K562 (cell line): ENCODE measurements around the gene GRIK5. TPM values are rescaled to one million over a fixed set of nuclear protein-coding genes. Genes with fewer than 3 reads are reported as not detected.

Experiments
- DPF2 ChIP-seq: fragments of 450-650 bp; IDR thresholded peaks from 2 replicates; pipeline ENCODE4 v1.6.1; 2016
- KAT7 ChIP-seq: sonication (generic); formaldehyde crosslinking; IDR thresholded peaks from 2 replicates; pipeline ENCODE4 v1.8.0; 2022; ENCODE audit warnings: missing genetic modification reagents, mild to moderate bottlenecking, borderline replicate concordance
- MAZ ChIP-seq, 2 experiments: fragments of 450-650 bp in 1 of 2; sonication (generic) in 1 of 2; formaldehyde crosslinking; IDR thresholded peaks in 1 of 2; conservative IDR thresholded peaks in 1 of 2; 2 replicates each; pipeline versions ENCODE4 v1.4.0 to v1.5.0; 2020; ENCODE audit warnings: mild to moderate bottlenecking in 1 of 2, missing genetic modification reagents in 1 of 2
- MEF2A ChIP-seq: IDR thresholded peaks from 2 replicates; pipeline ENCODE4 v1.6.1; 2011; ENCODE audit warnings: low read depth, mild to moderate bottlenecking, low read length, moderate library complexity; ENCODE audit not compliant: control insufficient read depth
- NFIC ChIP-seq: fragments of 450-650 bp; IDR thresholded peaks from 2 replicates; pipeline ENCODE4 v1.6.1; 2017; ENCODE audit warnings: mild to moderate bottlenecking, inconsistent platforms
- PHF8 ChIP-seq: fragments of 200-600 bp; sonication (generic); IDR thresholded peaks from 2 replicates; pipeline ENCODE4 v1.6.1; 2012; ENCODE audit warnings: mixed run types, mild to moderate bottlenecking, inconsistent platforms, low read length, moderate library complexity, borderline replicate concordance
- POLR2G ChIP-seq: fragments of 200-400 bp; formaldehyde crosslinking; IDR thresholded peaks from 2 replicates; pipeline ENCODE4 v1.6.1; 2017; ENCODE audit warnings: low read depth, mild to moderate bottlenecking, antibody characterized with exemption, low read length, moderate library complexity
- SAP30 ChIP-seq: fragments of 200-600 bp; sonication (generic); IDR thresholded peaks from 2 replicates; pipeline ENCODE4 v1.6.1; 2012; ENCODE audit warnings: borderline replicate concordance, low read depth, mild to moderate bottlenecking, moderate library complexity, low read length, control low read depth, inconsistent platforms; ENCODE audit not compliant: insufficient read depth, poor library complexity, severe bottlenecking
- STAG1 ChIP-seq: sonication (generic); formaldehyde crosslinking; IDR thresholded peaks from 2 replicates; pipeline ENCODE4 v1.5.0; 2020; ENCODE audit warnings: missing genetic modification reagents, borderline replicate concordance
- TCF3 ChIP-seq: sonication (generic); formaldehyde crosslinking; IDR thresholded peaks from 2 replicates; pipeline ENCODE4 v1.4.0; 2020; ENCODE audit warnings: mild to moderate bottlenecking, missing genetic modification reagents
- ZBTB1 ChIP-seq: sonication (generic); formaldehyde crosslinking; IDR thresholded peaks from 2 replicates; pipeline ENCODE4 v1.8.1; 2023; ENCODE audit warnings: missing genetic modification reagents, low read depth, mild to moderate bottlenecking, borderline replicate concordance
- ZFX ChIP-seq: sonication (generic); formaldehyde crosslinking; IDR thresholded peaks from 2 replicates; pipeline ENCODE4 v1.8.0; 2022; ENCODE audit warnings: mild to moderate bottlenecking, missing genetic modification reagents, moderate library complexity
- ZNF263 ChIP-seq: sonication (generic); formaldehyde crosslinking; IDR thresholded peaks from 2 replicates; pipeline ENCODE4 v1.8.0; 2022; ENCODE audit warnings: mild to moderate bottlenecking, missing genetic modification reagents, borderline replicate concordance
- ZNF764 ChIP-seq: fragments of 250-450 bp; sonication (Bioruptor Pico); IDR thresholded peaks from 2 replicates; pipeline ENCODE4 v1.4.0; 2020; ENCODE audit warnings: low read depth, mild to moderate bottlenecking, moderate library complexity
- polyA plus RNA-seq, 8 experiments: library from polyadenylated mRNA; depleted of rRNA in 4 of 8; stranded (reverse) in 5 of 8; unstranded in 3 of 8; fragments of >200 nt; fragmentation: Nextera tagmentation in 2 of 8; fragmentation: Illumina TruSeq in 1 of 8; extraction: Ambion mirVana in 2 of 8; extraction: Trizol in 1 of 8; gene quantifications; 2 replicates each; pipeline versions ENCODE4 v1.2.1 to v1.2.3, GENCODE V29; 2011 to 2014; ENCODE audit warnings: inconsistent platforms in 1 of 8, missing spikeins in 1 of 8
- total RNA-seq, 7 experiments: library from RNA; depleted of rRNA in 6 of 7; stranded (reverse); fragments of >200 nt in 6 of 7; fragmentation: Illumina TruSeq in 2 of 7; extraction: Trizol in 2 of 7; gene quantifications; 2 replicates each; pipeline versions ENCODE4 v1.2.1 to v1.2.3, GENCODE V29; 2011 to 2021; ENCODE audit warnings: low replicate concordance in 1 of 7
- TF ChIP-seq, protein P1 (sequence below), 2 experiments: fragments of 450-650 bp; formaldehyde crosslinking in 1 of 2; IDR thresholded peaks; 2 replicates each; pipeline versions ENCODE4 v1.4.0 to v1.6.1; 2014 to 2020; ENCODE audit warnings: mild to moderate bottlenecking in 2 of 2, borderline replicate concordance in 1 of 2, low read depth in 1 of 2
- TF ChIP-seq, protein P2 (sequence below): fragments of 250-450 bp; sonication (Bioruptor Pico); IDR thresholded peaks from 2 replicates; pipeline ENCODE4 v1.5.0; 2022; ENCODE audit warnings: mild to moderate bottlenecking

GRIK5 gene
- total and polyA plus RNA-seq, 9 of the 15 experiments (the other 6 are each of a cell fraction or from before 2014, with no cell fraction given): 0.04 to 0.55 (median 0.27) TPM; not detected in 2

DNA sequence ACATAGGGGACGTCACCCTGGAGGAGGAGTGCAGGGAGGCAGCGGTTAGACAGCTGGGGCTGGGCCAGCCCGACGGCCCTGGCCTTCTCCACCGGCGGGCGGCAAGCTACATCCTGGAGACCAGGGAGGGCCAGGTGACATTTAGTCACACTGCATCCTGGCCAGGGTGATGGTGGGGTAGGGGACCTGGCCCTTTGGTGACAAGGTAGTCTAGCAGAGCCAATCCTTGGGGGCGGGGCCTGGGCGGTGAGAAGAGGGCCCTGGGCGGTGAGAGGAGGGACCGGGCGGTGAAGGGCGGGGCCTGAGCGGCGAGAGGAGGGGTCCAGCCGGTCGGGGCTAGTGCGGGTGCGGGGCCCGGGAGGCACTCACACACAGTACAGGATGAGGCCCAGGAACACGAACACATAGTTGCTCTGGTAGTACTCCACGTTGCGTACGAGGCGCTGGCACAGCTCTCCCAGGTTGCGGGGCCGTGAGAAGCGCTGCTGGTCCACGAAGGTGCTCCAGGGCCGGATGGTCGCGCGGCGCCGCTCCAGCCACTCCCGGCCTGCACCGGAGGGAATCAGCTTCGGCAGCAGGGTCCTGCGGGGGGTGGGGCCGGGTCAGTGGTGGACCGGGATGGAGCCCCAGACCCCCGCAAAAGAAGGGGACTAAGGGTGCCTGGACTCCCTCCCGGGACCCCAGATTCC is 111.5 kb downstream of the GRIK5 start (continued):
- TF ChIP-seq, protein P1, sequence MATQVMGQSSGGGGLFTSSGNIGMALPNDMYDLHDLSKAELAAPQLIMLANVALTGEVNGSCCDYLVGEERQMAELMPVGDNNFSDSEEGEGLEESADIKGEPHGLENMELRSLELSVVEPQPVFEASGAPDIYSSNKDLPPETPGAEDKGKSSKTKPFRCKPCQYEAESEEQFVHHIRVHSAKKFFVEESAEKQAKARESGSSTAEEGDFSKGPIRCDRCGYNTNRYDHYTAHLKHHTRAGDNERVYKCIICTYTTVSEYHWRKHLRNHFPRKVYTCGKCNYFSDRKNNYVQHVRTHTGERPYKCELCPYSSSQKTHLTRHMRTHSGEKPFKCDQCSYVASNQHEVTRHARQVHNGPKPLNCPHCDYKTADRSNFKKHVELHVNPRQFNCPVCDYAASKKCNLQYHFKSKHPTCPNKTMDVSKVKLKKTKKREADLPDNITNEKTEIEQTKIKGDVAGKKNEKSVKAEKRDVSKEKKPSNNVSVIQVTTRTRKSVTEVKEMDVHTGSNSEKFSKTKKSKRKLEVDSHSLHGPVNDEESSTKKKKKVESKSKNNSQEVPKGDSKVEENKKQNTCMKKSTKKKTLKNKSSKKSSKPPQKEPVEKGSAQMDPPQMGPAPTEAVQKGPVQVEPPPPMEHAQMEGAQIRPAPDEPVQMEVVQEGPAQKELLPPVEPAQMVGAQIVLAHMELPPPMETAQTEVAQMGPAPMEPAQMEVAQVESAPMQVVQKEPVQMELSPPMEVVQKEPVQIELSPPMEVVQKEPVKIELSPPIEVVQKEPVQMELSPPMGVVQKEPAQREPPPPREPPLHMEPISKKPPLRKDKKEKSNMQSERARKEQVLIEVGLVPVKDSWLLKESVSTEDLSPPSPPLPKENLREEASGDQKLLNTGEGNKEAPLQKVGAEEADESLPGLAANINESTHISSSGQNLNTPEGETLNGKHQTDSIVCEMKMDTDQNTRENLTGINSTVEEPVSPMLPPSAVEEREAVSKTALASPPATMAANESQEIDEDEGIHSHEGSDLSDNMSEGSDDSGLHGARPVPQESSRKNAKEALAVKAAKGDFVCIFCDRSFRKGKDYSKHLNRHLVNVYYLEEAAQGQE (IDR thresholded peaks at IDR 0.05; ENCODE audit: borderline replicate concordance): peak; percentile 24; the same call in 1 of the 2 replicates
- TF ChIP-seq, protein P1 (CRISPR knock-in tag; IDR thresholded peaks at IDR 0.05; ENCODE audit: low read depth): no peak
- peak; percentile 71 for TF ChIP-seq POLR2G
- peak; percentile 73 for TF ChIP-seq ZNF263 (CRISPR knock-in tag)
- peak; percentile 84; the same call in 1 of the 2 replicates for TF ChIP-seq ZFX (CRISPR knock-in tag)
- peak; percentile 30; the same call in 1 of the 2 replicates for TF ChIP-seq NFIC
- peak; percentile 36 for TF ChIP-seq SAP30
- 0 out of 2 replicates have a peak, but pooled peaks have one; percentile 12 for TF ChIP-seq KAT7 (CRISPR knock-in tag)
- no peak for TF ChIP-seq DPF2
- peak; percentile 72; the same call in 1 of the 2 replicates for TF ChIP-seq PHF8
- TF ChIP-seq MEF2A: no peak
- TF ChIP-seq, protein P2, sequence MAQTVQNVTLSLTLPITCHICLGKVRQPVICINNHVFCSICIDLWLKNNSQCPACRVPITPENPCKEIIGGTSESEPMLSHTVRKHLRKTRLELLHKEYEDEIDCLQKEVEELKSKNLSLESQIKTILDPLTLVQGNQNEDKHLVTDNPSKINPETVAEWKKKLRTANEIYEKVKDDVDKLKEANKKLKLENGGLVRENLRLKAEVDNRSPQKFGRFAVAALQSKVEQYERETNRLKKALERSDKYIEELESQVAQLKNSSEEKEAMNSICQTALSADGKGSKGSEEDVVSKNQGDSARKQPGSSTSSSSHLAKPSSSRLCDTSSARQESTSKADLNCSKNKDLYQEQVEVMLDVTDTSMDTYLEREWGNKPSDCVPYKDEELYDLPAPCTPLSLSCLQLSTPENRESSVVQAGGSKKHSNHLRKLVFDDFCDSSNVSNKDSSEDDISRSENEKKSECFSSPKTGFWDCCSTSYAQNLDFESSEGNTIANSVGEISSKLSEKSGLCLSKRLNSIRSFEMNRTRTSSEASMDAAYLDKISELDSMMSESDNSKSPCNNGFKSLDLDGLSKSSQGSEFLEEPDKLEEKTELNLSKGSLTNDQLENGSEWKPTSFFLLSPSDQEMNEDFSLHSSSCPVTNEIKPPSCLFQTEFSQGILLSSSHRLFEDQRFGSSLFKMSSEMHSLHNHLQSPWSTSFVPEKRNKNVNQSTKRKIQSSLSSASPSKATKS (CRISPR knock-in tag): no peak
- TF ChIP-seq MAZ (CRISPR knock-in tag; conservative IDR thresholded peaks at IDR 0.05 in 1 of 2, IDR thresholded peaks at IDR 0.05 in 1 of 2): peak in 1 of 2 experiments; percentile 23; a peak in 2 of 4 replicates
- 0 out of 2 replicates have a peak, but pooled peaks have one; percentile 15 for TF ChIP-seq ZBTB1 (CRISPR knock-in tag)
- TF ChIP-seq ZNF764 (CRISPR knock-in tag): no peak
- peak; percentile 31; the same call in 1 of the 2 replicates for TF ChIP-seq STAG1 (CRISPR knock-in tag)
- TF ChIP-seq TCF3 (CRISPR knock-in tag): no peak
